Upper lobe of left lung (tissue), 4 donors: ENCODE data around the gene MME.

ENCODE experiments used
- EP300 ChIP-seq, 4 donors: sonication (generic); formaldehyde crosslinking; IDR thresholded peaks; one replicate each; pipeline ENCODE4 v1.5.1; 2017; ENCODE audit warnings: antibody characterized with exemption in 4 of 4, control low read depth in 2 of 4
- POLR2A ChIP-seq, 4 donors: fragments of 450-650 bp; IDR thresholded peaks; one replicate each; pipeline ENCODE4 v1.5.1; 2016 to 2017; ENCODE audit warnings: antibody characterized with exemption in 4 of 4, mild to moderate bottlenecking in 2 of 4
- POLR2AphosphoS5 ChIP-seq, 2 donors: sonication (generic); formaldehyde crosslinking; IDR thresholded peaks; one replicate each; pipeline ENCODE4 v1.5.1; 2017; ENCODE audit warnings: antibody characterized with exemption in 2 of 2
- TF ChIP-seq, protein P1 (sequence below), 6 experiments: fragments of 450-650 bp in 4 of 6; fragments of 200-600 bp in 2 of 6; sonication (generic) in 2 of 6; IDR thresholded peaks; one replicate each; pipeline ENCODE4 v1.5.1; 2016 to 2019; ENCODE audit warnings: antibody characterized with exemption in 6 of 6

DNA sequence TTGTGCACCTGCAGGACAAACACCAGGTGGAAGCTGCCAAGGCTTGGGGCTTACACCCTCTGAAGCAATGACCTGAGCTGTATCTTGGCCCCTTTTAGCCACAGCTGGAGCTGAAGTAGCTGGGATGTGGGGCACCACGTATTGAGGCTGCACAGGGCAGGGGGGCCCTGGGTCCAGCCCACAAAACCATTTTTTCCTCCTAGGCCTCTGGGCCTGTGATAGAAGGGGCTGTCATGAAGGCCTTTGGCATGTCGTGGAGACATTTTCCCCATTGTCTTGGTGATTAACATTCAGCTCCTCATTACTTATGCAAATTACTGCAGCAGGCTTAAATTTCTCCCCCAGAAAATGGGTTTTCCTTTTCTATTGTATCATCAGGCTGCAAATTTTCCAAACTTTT lies 27.6 kb upstream of the MME start:
- TF ChIP-seq, protein P1, sequence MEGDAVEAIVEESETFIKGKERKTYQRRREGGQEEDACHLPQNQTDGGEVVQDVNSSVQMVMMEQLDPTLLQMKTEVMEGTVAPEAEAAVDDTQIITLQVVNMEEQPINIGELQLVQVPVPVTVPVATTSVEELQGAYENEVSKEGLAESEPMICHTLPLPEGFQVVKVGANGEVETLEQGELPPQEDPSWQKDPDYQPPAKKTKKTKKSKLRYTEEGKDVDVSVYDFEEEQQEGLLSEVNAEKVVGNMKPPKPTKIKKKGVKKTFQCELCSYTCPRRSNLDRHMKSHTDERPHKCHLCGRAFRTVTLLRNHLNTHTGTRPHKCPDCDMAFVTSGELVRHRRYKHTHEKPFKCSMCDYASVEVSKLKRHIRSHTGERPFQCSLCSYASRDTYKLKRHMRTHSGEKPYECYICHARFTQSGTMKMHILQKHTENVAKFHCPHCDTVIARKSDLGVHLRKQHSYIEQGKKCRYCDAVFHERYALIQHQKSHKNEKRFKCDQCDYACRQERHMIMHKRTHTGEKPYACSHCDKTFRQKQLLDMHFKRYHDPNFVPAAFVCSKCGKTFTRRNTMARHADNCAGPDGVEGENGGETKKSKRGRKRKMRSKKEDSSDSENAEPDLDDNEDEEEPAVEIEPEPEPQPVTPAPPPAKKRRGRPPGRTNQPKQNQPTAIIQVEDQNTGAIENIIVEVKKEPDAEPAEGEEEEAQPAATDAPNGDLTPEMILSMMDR (IDR thresholded peaks at IDR 0.05), result no peak
- TF ChIP-seq POLR2A (IDR thresholded peaks at IDR 0.05) (no peak), POLR2AphosphoS5 (IDR thresholded peaks at IDR 0.05) (no peak), EP300 (IDR thresholded peaks at IDR 0.05) (no peak)
